Motor neuron (in vitro differentiated cells): ENCODE measurements around the gene SEC23A. TPM values are rescaled to one million over a fixed set of nuclear protein-coding genes. Genes with fewer than 3 reads are reported as not detected.
A peak's percentile ranks its signal among the peaks of the same experiment; 100 is the strongest.
"Not testable (repeated sequence)": the region's sequence is repeated elsewhere in the genome, so short reads cannot be mapped to it uniquely, and the experiment has no call there.

Experiments
- ATAC-seq, 8 experiments: fragments of 200-7000 bp; cut with Tn5 transposase; replicated peaks in 6 of 8; 2 replicates each; pipeline ENCODE4 v1.8.0; 2021; ENCODE audit warnings: mild to moderate bottlenecking in 8 of 8, moderate library complexity in 8 of 8
- H3K27ac ChIP-seq, 2 donors: fragments of 250-450 bp; sonication (Bioruptor Pico); 2 replicates each; pipeline ENCODE4 v1.9.0; 2021; ENCODE audit warnings: antibody characterized with exemption in 2 of 2, mild to moderate bottlenecking in 2 of 2, moderate library complexity in 1 of 2
- H3K4me1 ChIP-seq, 2 donors: fragments of 250-450 bp; sonication (Bioruptor Pico); replicated peaks in 1 of 2; 2 replicates each; pipeline ENCODE4 v1.6.1; 2021; ENCODE audit warnings: antibody characterized with exemption in 2 of 2, mild to moderate bottlenecking in 2 of 2, moderate library complexity in 1 of 2
- H3K4me3 ChIP-seq, 5 donors: fragments of 250-450 bp; sonication (Bioruptor Pico); 2 replicates each; pipeline ENCODE4 v1.9.0; 2021; ENCODE audit warnings: antibody characterized with exemption in 5 of 5, mild to moderate bottlenecking in 5 of 5, moderate library complexity in 4 of 5
- WGBS, 10 experiments: fragments of 450-650 bp; shearing (Covaris generic); methylation state at CpG; one replicate each; pipeline ENCODE4 v1.0.0; 2022; 5-methylcytosine and 5-hydroxymethylcytosine counted together
- in situ Hi-C, 9 experiments: fragments of 400-800 bp; cut with MboI; loops; one replicate each; pipeline ENCODE4 v1.15.0; 2021; ENCODE audit warnings: low sequenced_read_pairs in 9 of 9, low pct_unique_long_range_greater_than_20kb in 2 of 9; ENCODE audit not compliant: unreplicated experiment in 9 of 9
- total RNA-seq, 8 experiments: library from RNA; unstranded; fragments of 300-600 nt; gene quantifications; 2 replicates each; pipeline versions ENCODE4 v1.2.3 to v1.2.4, GENCODE V29; 2022

Gene SEC23A
- 100 to 1,000 TPM in 1 of 8 experiments, 10 to 100 TPM in 7; 50.6 to 112 (median 73.2) TPM for total RNA-seq

DNA sequence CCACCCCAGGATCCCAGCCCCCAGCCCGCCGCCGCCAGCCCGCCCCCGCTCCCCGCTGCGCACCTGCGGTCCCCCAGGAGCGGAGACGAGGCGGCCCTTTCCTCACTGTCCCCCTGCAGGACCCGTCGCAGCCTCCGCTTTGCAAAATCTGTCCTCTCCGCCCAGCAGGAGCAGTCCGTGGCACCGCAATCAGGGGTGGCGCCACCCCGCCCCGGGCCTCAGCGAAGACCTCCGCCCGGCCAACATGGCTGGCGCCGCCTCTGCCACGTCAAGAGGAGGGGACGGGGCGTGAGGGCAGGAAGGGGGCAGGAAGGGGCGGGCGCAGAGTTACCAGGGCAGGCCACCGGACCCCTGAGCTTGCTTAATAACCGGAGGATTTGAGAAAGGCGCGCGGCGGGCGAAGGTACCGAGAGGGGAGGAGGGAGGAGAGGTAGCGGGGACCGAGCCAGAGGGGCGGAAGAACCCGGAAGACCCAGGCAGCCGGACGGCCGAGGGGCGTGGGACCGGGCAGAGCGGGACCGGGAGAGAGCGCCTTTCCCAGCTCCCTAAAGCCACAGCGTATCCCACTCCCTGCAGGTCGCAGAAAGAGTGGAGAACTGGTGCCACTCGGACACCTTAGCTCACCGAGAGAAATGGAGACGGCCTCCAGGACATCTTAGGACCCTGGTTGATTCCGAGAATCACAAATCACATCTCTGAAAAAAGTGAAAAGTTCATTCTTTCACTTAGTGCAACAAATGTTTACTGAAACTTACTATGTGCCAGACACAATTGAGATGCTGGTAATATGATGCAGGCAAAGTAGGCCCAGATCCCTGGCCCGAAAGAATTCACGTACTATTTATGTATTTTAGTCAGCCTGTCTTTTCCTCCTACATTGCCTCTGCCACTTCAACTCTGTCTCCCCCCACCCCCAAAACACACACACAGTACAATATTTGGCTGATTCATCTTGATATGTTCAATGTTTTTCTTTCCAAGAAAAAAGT, at the start of gene SEC23A:
Gene SEC23A (minus strand): TSS at position 267 of the 989 bp plus-strand sequence. CDS start 7,117 bp downstream, outside the sequence.
- ATAC-seq = peak; percentile 83 to 97 (median 96)
- Histone ChIP-seq H3K4me1 (peaks cover 9 to 24% of the 10 kb centered on the region in 2 donors), H3K4me3 (peak within 1 kb of the TSS; percentile 65 to 89 (median 76)), H3K27ac (peak within 1 kb of the TSS; percentile 91 to 97)
- 0 to 3% (median 0%) methylated on average over 1 to 5 of the region's 58 CpGs; no CpG with 5 or more reads in 2 of the 10 experiments for WGBS, 10 experiments
- in situ Hi-C loops = no loop called here

DNA sequence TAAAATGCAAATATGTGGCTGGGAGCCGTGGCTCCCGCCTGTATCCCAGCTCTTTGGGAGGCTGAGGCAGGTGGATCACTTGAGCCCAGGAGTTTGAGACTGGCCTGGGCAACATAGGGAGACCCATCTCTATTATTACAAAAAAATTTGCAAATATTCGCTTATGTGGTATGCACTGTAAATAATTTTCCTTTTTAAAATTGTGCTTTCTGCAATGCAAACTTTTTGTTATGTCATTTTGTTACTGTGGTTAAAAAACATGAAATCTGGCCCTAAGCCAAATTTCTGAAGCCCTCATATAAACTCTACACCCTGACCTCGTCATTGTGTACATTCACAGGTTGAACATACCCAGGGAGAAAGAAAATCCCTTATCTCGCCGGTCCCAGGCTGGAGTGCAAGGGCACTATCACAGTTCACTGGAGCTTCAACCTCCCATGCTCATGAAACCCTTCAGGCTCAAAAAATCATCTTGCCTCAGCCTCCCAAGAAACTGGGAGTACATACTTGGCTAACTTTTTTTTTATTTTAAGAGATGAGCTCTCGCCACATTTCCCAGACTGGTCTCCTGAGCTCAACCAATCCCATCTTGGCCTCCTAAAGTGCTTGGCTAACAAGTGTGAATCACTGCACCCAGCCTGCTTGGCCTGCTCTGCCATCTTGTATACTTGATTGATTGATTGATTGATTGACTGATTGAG, 42.4 kb upstream of the SEC23A start:
- Histone ChIP-seq H3K4me1 (no peaks in the 10 kb centered on the region), H3K27ac (no peak overlapping the region), H3K4me3 (no peak overlapping the region)
- in situ Hi-C loops = no loop called here
- 46 to 100% (median 99%) methylated on average over 2 to 6 of the region's 7 CpGs; no CpG with 5 or more reads in 3 of the 10 experiments for WGBS, 10 experiments
- ATAC-seq = no peak

DNA sequence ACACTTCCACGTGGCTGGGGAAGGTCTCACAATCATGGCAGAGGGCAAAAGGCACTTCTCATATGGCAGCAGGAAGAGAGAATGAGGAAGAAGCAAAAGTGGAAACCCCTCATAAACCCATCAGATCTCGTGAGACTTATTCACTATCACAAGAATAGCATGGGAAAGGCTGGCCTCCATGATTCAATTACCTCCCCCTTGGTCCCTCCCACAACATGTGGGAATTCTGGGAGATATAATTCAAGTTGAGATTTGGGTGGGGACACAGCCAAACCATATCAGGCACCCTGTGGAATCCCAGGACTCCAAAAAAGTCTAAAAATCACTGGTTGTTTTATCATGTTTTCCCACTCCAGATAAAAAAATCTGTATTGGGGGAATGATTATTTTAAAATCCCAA, 40.2 kb upstream of the SEC23A start:
- H3K27ac ChIP-seq, ATAC-seq, H3K4me1 ChIP-seq, H3K4me3 ChIP-seq, in situ Hi-C loops: not testable (repeated sequence)
- WGBS, 10 experiments = 20 to 83% (median 57%) methylated on average over 1 to 2 of the region's 2 CpGs; no CpG with 5 or more reads in 3 of the 10 experiments

DNA sequence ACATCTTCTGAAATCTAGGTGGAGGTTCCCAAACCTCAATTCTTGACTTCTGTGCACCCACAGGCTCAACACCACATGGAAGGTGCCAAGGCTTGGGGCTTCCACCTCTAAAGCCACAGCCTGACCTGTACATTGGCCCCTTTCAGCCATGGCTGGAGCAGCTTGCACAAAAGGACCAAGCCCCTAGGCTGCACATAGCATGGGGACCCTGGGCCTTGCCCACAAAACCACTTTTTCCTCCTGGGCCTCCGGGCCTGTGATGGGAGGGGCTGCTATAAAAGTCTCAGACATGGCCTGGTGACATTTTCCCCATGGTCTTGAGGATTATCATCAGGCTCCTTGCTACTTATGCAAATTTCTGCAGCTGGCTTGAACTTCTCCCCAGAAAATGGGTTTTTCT, 38.6 kb upstream of the SEC23A start:
- H3K4me1 ChIP-seq, H3K27ac ChIP-seq, ATAC-seq, in situ Hi-C loops, H3K4me3 ChIP-seq: not testable (repeated sequence)
- WGBS, 10 experiments = 50 to 100% methylated on average over 1 of the region's 1 CpG; no CpG with 5 or more reads in 8 of the 10 experiments

DNA sequence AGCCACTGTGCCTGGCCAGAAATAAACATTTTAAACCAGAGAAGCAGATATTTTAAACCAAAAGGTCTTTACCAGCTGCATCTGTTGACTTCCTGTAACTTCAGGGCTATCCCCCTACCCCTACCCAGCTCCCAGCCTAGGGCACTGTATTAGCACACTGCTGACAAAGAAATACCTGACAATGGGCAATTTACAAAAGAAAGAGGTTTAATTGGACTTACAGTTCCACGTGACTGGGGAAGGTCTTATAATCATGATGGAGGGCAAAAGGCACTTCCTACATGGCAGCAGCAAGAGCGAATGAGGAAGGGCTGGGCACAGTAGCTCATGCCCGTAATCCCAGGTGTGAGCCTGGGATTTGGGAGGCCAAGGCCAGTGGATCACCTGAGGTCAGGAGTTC, 37.1 kb upstream of the SEC23A start:
- no peak for ATAC-seq
- no peak overlapping the region for H3K4me3 ChIP-seq

DNA sequence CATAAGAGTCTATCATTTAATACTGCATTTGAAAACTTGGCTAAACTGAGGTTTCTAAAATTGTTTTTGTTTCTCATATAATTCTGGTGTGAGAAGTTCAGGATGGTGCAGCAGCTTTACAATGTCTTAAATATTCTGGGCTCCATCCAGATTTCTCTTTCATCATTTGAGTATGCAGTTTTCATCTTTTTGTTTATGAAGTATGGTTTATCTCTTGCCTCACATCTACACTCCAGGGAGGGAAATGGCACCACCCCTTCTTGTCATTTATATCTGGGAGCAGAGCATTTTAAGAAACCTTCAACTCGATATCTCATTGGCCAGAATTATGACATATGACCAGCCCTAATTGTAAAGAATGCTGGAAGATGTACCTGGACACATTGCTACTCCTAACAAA, 35.4 kb upstream of the SEC23A start:
- in situ Hi-C loops = no loop called here
- 92 to 100% (median 100%) methylated on average over 1 of the region's 1 CpG; no CpG with 5 or more reads in 4 of the 10 experiments for WGBS, 10 experiments

More for the DNA sequence above, 37.1 kb upstream of the SEC23A start:
- in situ Hi-C loops = no loop called here
- WGBS, 10 experiments = 67 to 100% (median 73%) methylated on average over 1 to 2 of the region's 3 CpGs; no CpG with 5 or more reads in 7 of the 10 experiments
- Histone ChIP-seq H3K4me1 (no peaks in the 10 kb centered on the region), H3K27ac (no peak overlapping the region)

DNA sequence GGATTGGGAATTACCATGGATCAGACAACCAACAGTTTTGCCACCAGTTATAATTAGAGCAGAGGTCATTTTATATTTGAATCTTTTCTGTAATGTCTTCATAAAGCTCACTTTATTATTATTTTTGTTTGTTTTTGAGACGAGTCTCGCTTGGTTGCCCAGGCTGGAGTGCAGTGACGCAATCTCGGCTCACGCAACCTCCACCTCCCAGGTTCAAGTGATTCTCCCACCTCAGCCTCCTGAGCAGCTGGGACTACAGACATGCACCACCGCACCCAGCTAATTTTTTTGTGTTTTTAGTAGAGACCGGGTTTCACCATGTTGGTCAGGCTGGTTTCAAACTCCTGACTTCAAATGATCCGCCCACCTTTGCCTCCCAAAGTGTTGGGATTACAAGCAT, 34.8 kb upstream of the SEC23A start:
- H3K27ac ChIP-seq, ATAC-seq, H3K4me1 ChIP-seq, H3K4me3 ChIP-seq, in situ Hi-C loops: not testable (repeated sequence)
- WGBS, 10 experiments = 86 to 100% (median 94%) methylated on average over 2 to 8 of the region's 8 CpGs; no CpG with 5 or more reads in 3 of the 10 experiments

More for the DNA sequence above, 35.4 kb upstream of the SEC23A start:
- no peak for ATAC-seq
- Histone ChIP-seq H3K4me1 (no peaks in the 10 kb centered on the region), H3K27ac (no peak overlapping the region), H3K4me3 (no peak overlapping the region)

DNA sequence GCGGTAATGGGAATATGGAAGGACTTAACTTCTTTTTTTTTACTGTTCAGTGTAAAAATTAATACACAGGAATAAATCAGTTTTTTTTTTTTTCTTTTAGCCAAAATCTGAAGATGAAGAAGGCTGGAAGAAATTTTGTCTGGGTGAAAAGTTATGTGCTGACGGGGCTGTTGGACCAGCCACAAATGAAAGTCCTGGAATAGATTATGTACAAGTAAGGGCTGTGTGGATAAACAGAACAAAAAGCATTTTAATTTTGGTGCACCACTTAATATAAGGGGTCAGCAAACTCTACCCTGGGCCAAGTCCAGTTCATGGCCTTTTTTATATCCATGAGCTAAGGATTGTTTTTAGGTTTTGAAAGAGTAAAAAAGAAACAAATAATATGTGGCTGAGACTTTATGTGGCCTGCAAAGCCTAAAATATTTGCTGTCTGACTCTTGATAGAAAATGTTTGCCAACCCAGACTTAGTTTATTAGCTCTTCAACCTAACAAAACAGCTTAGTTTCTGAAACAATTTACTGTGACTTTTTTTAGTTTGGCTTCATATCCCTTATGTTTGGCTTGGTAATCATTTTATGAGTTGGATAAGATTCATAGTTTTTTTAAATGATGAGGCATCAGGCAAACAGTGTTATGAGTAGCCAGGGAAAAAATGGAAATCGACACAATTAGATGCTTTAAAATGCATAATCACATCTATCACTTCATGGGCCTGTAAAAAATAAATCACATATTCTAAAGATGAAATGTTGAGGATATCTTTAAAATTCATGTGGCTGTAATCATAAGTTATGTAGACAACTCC, 19.5 kb upstream of the SEC23A start:
- ATAC-seq = no peak
- 67 to 100% (median 83%) methylated on average over 1 to 3 of the region's 3 CpGs for WGBS, 10 experiments
- in situ Hi-C loops = no loop called here
- Histone ChIP-seq H3K27ac (no peak overlapping the region), H3K4me3 (no peak overlapping the region), H3K4me1 (no peaks in the 10 kb centered on the region)

DNA sequence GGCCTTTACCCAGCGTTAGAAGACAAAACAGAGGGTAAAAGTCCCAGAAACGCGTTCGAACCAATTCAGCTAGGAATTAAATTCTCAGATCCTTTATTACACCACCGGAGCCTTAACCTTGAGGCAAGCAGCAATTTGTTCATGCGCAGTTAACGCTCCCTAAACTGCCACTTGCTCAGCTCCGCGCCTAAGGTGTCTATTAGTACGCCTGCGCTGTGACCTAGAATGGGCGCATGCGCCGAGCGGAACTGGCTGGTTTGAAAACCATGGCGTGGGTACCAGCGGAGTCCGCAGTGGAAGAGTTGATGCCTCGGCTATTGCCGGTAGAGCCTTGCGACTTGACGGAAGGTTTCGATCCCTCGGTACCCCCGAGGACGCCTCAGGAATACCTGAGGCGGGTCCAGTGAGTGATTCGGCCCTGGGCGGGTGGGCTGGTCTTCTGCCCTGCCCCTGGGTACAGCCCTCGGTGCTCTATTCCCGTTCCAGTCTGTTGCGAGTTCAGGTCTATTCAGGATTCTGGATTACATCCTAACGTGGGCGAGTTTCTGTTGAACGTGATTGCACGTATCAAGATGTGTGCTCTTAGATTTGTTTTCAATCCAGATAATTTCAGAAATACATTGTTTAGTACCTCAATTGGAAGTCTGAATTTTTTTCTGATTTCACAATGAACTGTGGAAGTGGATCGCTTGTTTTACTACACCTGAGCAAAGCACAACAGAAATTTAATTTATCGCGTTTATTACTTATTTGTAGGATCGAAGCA, 11.2 kb upstream of the SEC23A start, which contains the start of gene GEMIN2:
Gene GEMIN2 (plus strand): TSS at position 251 of the 766 bp plus-strand sequence. CDS start 16 bp downstream, at position 267.
- peak; percentile 97 to 99 (median 99) for ATAC-seq
- peak within 1 kb of the TSS; percentile 74 to 99 (median 87) for H3K4me3 ChIP-seq
- H3K4me1 ChIP-seq = peaks cover 0 to 9% of the 10 kb centered on the region in 2 donors
- in situ Hi-C loops = no loop called here
- peak within 1 kb of the TSS; percentile 49 to 64 for H3K27ac ChIP-seq
- WGBS, 10 experiments = 0 to 2% (median 0%) methylated on average over 7 to 22 of the region's 40 CpGs

DNA sequence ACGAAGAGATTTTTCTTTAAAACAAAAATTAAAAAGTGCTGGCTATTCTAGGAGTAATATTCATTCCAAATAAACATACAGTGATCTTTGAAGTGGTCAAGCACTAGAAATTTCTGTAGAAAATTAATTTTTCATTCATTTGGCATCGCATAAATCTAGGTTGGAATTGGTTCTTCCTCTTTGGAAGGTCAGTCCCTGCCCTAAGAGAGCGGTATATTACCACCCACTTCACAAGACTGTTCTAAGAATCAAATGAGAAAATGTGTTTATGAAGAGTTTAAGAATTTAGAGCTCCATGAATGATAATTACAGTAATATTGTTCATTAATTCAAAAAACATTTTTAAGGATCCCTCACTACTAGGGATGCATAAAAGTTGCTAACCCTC, 10.6 kb upstream of the SEC23A start:
- peak overlapping the region; percentile 44 to 50 for H3K27ac ChIP-seq
- H3K4me3 ChIP-seq = peak overlapping the region; percentile 74 to 99 (median 87)
- 48 to 100% (median 84%) methylated on average over 1 to 3 of the region's 3 CpGs; no CpG with 5 or more reads in 1 of the 10 experiments for WGBS, 10 experiments
- ATAC-seq = peak in 5 of 8 experiments; percentile 1 to 13 (median 3)
- peaks cover 0 to 9% of the 10 kb centered on the region in 2 donors for H3K4me1 ChIP-seq
- in situ Hi-C loops = no loop called here

DNA sequence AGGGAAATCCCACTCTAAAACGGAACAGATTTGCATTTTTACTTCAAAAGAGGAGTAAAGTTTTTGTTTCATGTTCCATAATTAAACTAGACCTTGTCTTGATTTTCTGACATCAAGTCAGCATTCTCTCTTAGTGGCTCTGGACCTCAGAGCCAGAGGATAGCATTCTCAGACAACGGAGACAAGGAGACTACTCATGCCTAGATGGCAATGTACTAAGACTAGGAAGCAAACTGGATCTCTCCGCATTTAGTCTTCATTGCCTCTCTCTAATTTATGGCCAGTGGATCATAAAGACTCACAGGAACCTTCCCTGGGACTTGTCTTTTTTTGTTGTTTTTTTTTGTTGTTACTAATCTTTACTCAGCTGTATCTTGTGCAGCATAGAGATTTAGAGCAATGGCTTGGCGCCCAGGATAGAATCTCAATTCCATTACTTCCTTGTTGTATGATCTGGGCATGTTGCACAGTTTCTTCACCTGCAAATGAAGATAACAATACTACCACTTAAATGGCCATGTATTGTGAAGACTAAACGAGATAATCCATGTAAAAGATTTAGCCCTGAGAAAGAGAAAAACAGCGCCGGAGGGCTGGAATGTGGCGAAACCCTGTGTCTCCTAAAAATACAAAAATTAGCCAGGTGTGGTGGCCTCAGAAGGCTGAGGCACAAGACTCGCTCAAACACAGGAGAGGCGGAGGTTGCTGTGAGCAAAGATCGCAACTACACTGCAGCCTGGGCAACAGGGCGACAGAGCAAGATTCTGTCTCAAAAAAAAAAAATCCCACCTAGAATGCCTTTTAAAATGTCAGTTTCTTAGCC, 7.1 kb upstream of the SEC23A start:
- 70 to 100% (median 84%) methylated on average over 2 to 12 of the region's 12 CpGs for WGBS, 10 experiments
- no peak for ATAC-seq
- H3K27ac ChIP-seq = no peak overlapping the region
- H3K4me3 ChIP-seq = no peak overlapping the region
- peaks cover 0 to 7% of the 10 kb centered on the region in 2 donors for H3K4me1 ChIP-seq
- in situ Hi-C loops = no loop called here
